Esophagus muscularis mucosa (tissue), 4 donors: ENCODE data around the gene MT1F. TPM values are rescaled to one million over a fixed set of nuclear protein-coding genes. Genes with fewer than 3 reads are reported as not detected.

Experiments used
- DNase-seq: peaks from one replicate; pipeline ENCODE4 v3.0.0-alpha.2; 2017; ENCODE audit errors: extremely low spot score
- H3K27ac ChIP-seq, 4 donors: fragments of 200-600 bp; sonication (generic); replicated peaks in 1 of 4; 1 replicate in 3 of 4; 2 replicates in 1 of 4; pipeline ENCODE4 v1.5.1; 2016 to 2019; ENCODE audit warnings: mild to moderate bottlenecking in 1 of 4
- H3K27me3 ChIP-seq, 4 donors: fragments of 200-600 bp; sonication (generic); one replicate each; pipeline versions ENCODE4 v1.5.1 to v1.6.0; 2016 to 2019
- H3K36me3 ChIP-seq, 4 donors: fragments of 200-600 bp; sonication (generic); one replicate each; pipeline ENCODE4 v1.5.1; 2016 to 2019
- H3K4me1 ChIP-seq, 4 donors: fragments of 200-600 bp; sonication (generic); one replicate each; pipeline ENCODE4 v1.5.1; 2016 to 2019
- H3K4me3 ChIP-seq, 4 donors: fragments of 200-600 bp; sonication (generic); 1 replicate in 2 of 4; 2 replicates in 2 of 4; pipeline ENCODE4 v1.5.1; 2016 to 2019; ENCODE audit warnings: mild to moderate bottlenecking in 4 of 4, moderate library complexity in 1 of 4
- H3K9me3 ChIP-seq, 4 donors: fragments of 200-600 bp; sonication (generic); 1 replicate in 3 of 4; 2 replicates in 1 of 4; pipeline ENCODE4 v1.5.1; 2016 to 2019
- CTCF ChIP-seq, 3 experiments: fragments of 200-600 bp in 2 of 3; fragments of 450-650 bp in 1 of 3; sonication (generic) in 2 of 3; IDR thresholded peaks; one replicate each; pipeline ENCODE4 v1.5.1; 2017 to 2019; ENCODE audit warnings: antibody characterized with exemption in 3 of 3, mild to moderate bottlenecking in 2 of 3, moderate library complexity in 1 of 3
- EP300 ChIP-seq: sonication (generic); formaldehyde crosslinking; IDR thresholded peaks from one replicate; pipeline ENCODE4 v1.6.1; 2017; ENCODE audit warnings: antibody characterized with exemption
- POLR2A ChIP-seq: fragments of 450-650 bp; IDR thresholded peaks from one replicate; pipeline ENCODE4 v1.6.1; 2017; ENCODE audit warnings: antibody characterized with exemption, moderate library complexity, mild to moderate bottlenecking, low read depth
- POLR2AphosphoS5 ChIP-seq, 2 donors: sonication (generic); formaldehyde crosslinking; IDR thresholded peaks; one replicate each; pipeline ENCODE4 v1.6.1; 2017; ENCODE audit warnings: antibody characterized with exemption in 2 of 2
- WGBS: methylation state at CpG from one replicate; pipeline ENCODE4 v1.1.5; 2018; 5-methylcytosine and 5-hydroxymethylcytosine counted together
- intact Hi-C: fragments of 100-400 bp; cut with DNase I; formaldehyde crosslinking; loops from one replicate; pipeline ENCODE4 v1.15.1; 2023
- total RNA-seq, 4 donors: library from RNA; depleted of rRNA; stranded (reverse); fragments of >200 nt; gene quantifications; one replicate each; pipeline versions ENCODE4 v1.1.0 to v1.2.1, GENCODE V29; 2016

Gene MT1F
- total RNA-seq, 4 donors from 2014 or later, result 2.1 to 7.1 (median 5.0) TPM

DNA sequence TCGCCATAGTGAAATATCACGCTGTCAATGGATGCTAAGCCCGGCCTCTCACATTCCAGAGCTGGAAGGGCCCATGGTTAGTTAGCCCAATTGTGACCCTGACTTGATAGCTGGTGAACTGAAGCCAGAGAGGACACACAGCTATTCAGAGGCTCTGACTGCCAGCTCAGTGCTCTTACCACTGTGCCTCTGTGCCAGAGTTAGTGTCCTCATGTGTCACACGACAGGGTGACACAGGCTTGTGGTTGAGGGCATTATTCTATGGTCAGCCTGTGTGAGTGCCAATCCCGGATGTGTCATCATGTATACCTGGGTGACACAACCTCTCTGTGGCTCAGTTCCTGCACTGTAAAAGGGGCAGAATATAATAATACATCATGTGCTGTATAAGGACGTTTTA is 22.1 kb downstream of the MT1F start:
- intact Hi-C loops, result loop anchor here (5.0 kb wide), 1 partner anchor 43 kb away; the partner anchor contains the start of gene MT1A
- Histone ChIP-seq H3K4me3 (no peak overlapping the region), H3K9me3 (no peaks in the 10 kb centered on the region), H3K4me1 (peaks cover 36 to 49% (median 43%) of the 10 kb centered on the region in 4 donors), H3K36me3 (no peaks in the 10 kb centered on the region), H3K27me3 (peaks cover 0 to 26% (median 10%) of the 10 kb centered on the region in 4 donors), H3K27ac (no peak overlapping the region)
- DNase-seq, result no peak
- WGBS, result 86% methylated on average over 6 of the region's 6 CpGs
- TF ChIP-seq CTCF (IDR thresholded peaks at IDR 0.05) (no peak), POLR2A (no peak), POLR2AphosphoS5 (IDR thresholded peaks at IDR 0.05) (no peak), EP300 (no peak)

DNA sequence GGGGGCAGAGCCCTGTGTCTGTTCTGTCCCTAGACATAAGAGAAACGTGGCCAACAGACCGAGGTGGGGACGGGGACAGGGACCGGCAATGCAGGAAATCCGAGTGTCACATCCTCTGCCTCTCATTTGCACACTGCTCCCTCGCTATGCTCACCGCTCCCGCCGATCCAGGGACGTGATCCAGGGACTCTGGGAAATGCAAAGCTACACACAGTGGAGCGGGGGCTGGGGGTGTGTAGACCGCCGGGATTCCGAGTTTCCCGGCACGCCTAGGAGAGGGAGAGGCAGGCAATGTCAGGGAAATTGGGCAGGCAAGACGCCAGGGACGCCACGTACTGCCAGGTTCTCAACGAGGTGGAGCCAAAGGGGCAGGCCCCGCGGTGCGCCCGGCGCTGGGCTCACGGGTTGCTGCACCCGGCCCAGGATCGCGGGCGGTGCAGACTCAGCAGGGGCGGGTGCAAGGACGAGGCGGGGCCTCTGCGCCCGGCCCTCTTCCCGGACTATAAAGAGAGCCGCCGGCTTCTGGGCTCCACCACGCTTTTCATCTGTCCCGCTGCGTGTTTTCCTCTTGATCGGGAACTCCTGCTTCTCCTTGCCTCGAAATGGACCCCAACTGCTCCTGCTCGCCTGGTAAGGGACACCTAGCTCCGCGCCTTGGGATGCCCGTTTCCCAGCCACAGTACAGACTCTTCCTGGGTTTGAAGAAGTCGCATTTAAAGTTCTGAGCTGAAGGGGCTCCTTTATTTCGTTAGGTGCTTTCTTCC is 24.4 kb downstream of the MT1F start, which contains the start of gene MT1X:
TSS of gene MT1X (plus strand) at position 532 of the 764 bp plus-strand sequence. CDS start at position 603, 71 bp downstream.
- intact Hi-C loops, result loop anchor here (2.0 to 5.0 kb wide), 2 partner anchors 45 to 73 kb away; partner anchors contain the start of genes MT1A and MT2A
- Histone ChIP-seq H3K4me3 (peak within 1 kb of the TSS; percentile 51 to 68 (median 62)), H3K27ac (peak within 1 kb of the TSS; percentile 67 to 86 (median 84)), H3K36me3 (no peaks in the 10 kb centered on the region), H3K4me1 (peaks cover 35 to 50% (median 42%) of the 10 kb centered on the region in 4 donors), H3K9me3 (peaks cover 0 to 7% (median 5%) of the 10 kb centered on the region in 4 donors), H3K27me3 (peaks cover 0 to 3% (median 0%) of the 10 kb centered on the region in 4 donors)
- WGBS, result 1% methylated on average over 16 of the region's 49 CpGs
- TF ChIP-seq EP300, result peak; percentile 98
- TF ChIP-seq CTCF (IDR thresholded peaks at IDR 0.05), result no peak
- peak; percentile 95 to 99 for TF ChIP-seq POLR2AphosphoS5 (IDR thresholded peaks at IDR 0.05)
- peak; percentile 99 for TF ChIP-seq POLR2A
- peak; percentile 98 for DNase-seq

DNA sequence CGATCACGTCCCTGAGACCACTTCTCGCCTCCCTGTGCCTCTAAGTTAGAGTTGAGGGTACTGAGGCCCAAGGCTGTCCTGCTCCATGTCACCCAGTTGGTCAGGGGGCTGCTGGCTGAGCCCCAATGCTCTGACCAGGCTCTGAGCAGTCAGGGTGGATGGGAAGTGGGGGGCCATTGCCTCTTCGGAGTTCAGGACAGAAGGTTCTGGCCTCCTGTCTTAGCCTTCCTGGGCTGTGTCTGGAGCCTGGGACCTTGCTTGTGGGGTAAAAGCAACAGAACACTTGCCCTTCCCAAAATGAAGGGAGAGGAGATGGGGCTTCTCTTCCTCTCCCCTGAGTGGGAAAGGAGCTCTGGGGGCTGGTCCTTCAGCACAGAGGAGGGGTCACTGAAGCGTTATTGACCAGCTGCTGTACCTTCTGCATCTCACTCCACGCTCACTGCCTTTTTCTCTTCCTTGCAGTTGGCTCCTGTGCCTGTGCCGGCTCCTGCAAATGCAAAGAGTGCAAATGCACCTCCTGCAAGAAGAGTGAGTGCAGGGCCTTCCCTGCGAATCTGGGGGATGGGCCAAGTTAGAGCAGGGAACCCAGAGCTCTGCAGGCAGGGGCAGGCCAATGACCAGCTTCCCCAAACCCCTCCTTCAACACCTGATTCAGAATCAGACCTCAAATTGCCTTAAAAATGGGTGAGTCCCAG is 25.1 kb downstream of the MT1F start:
- H3K27ac ChIP-seq, result peak overlapping the region; percentile 67 to 86 (median 84)
- WGBS, result 38% methylated on average over 7 of the region's 8 CpGs
- H3K4me1 ChIP-seq, result peaks cover 35 to 50% (median 42%) of the 10 kb centered on the region in 4 donors
- no peaks in the 10 kb centered on the region for H3K36me3 ChIP-seq
- TF ChIP-seq POLR2A (no peak), EP300 (no peak), POLR2AphosphoS5 (IDR thresholded peaks at IDR 0.05) (no peak), CTCF (IDR thresholded peaks at IDR 0.05) (no peak)
- intact Hi-C loops, result loop anchor here (2.0 to 5.0 kb wide), 2 partner anchors 46 to 74 kb away; partner anchors contain the start of genes MT1A and MT2A
- peak overlapping the region; percentile 51 to 68 (median 62) for H3K4me3 ChIP-seq
- H3K9me3 ChIP-seq, result peaks cover 0 to 7% (median 6%) of the 10 kb centered on the region in 4 donors
- DNase-seq, result no peak
- no peaks in the 10 kb centered on the region for H3K27me3 ChIP-seq

GRCh38 chr16:56683424-56684172 is 25.8 kb downstream of the MT1F start:
- Histone ChIP-seq H3K4me1 (peaks cover 35 to 50% (median 42%) of the 10 kb centered on the region in 4 donors), H3K27me3 (no peaks in the 10 kb centered on the region), H3K27ac (peak overlapping the region; percentile 67 to 86 (median 84)), H3K36me3 (no peaks in the 10 kb centered on the region), H3K9me3 (peaks cover 0 to 7% (median 6%) of the 10 kb centered on the region in 4 donors), H3K4me3 (peak overlapping the region; percentile 51 to 68 (median 62))
- DNase-seq, result no peak
- WGBS, result 67% methylated on average over 5 of the region's 5 CpGs
- intact Hi-C loops, result loop anchor here (2.0 to 5.0 kb wide), 2 partner anchors 46 to 75 kb away; partner anchors contain the start of genes MT1A and MT2A
- TF ChIP-seq POLR2A, result peak; percentile 23
- no peak for TF ChIP-seq POLR2AphosphoS5 (IDR thresholded peaks at IDR 0.05)
